GM18505 (cell line): ENCODE data around the gene ANKMY1.

Experiments
- ATAC-seq: cut with Tn5 transposase; IDR thresholded peaks from one replicate; pipeline ENCODE4 v1.9.1; 2021; ENCODE audit not compliant: unreplicated experiment
- POLR2A ChIP-seq: IDR thresholded peaks from 4 replicates; pipeline ENCODE4 v1.6.1; 2011; ENCODE audit warnings: borderline replicate concordance; ENCODE audit not compliant: insufficient read depth, insufficient read length; ENCODE audit errors: extremely low read depth

ANKMY1 gene

GRCh38 chr2:240579071-240579762, 21.4 kb upstream of the ANKMY1 start:
- TF ChIP-seq POLR2A: no peak
- ATAC-seq: no peak

DNA sequence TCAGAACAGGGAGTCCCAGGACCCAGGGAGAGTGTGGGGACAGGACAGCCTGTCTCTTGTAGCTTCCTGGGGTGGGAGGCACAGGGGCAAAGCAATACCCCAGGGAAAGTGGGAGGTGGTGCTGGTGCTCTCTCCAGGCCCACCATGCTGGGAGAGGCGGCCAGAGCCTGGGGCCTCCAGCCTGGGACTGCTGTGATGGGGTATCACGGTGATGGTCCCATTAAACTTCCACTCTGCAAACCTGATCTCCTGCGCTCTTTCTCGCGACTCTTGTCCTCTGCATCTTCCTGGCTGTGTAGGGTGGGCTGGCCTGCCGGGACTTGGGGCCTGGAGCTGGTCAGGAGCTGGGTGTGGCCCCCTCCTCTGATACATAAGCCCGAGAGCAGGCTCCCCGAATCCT, 20.7 kb upstream of the ANKMY1 start:
- TF ChIP-seq POLR2A: no peak
- no peak for ATAC-seq

DNA sequence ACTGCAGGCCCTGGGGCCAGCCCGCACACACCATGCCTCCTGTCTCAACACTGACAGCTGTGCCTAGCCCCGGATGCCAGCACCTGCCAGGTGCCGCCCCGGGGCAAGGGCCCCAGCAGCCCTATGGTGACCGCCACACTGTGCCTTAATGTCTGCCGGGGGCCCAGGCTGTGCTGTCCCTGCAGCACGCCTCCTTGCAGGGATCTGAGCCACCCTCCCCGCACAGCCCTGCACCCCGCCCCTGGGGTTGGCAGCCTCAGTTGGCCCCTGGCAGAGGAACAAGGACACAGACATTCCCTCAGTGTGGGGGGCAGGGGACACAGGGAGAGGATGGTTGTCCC, 20.3 kb upstream of the ANKMY1 start:
- ATAC-seq: no peak
- no peak for TF ChIP-seq POLR2A

DNA sequence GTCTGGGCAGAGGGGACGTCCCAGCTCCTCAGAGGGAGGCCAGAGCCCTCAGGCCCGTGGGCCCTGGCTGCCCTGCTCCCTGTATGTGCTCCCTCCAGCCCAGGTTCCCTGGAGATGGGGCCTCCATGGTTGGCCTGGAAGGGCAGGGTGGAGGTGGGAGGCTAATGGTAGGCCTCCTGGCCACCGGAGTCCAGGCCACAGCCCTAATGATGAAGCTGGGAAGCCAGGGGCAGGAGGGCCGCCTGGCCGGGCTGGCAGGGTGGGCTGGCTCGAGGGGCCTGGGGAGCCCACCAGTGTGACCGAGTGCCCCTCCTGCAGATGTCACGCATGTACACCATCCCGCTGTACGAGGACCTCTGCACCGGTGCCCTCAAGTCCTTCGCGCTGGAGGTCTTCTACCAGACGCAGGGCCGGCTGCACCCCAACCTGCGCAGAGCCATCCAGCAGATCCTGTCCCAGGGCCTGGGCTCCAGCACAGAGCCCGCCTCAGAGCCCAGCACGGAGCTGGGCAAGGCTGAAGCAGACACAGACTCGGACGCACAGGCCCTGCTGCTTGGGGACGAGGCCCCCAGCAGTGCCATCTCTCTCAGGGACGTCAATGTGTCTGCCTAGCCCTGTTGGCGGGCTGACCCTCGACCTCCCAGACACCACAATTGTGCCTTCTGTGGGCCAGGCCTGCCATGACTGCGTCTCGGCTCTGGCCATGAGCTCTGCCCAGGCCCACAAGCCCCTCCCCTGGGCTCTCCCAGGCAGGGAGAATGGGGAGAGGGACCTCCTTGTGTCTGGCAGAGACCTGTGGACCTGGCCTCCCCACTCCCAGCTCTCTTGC, 19.7 kb upstream of the ANKMY1 start:
- ATAC-seq: no peak
- TF ChIP-seq POLR2A: no peak

DNA sequence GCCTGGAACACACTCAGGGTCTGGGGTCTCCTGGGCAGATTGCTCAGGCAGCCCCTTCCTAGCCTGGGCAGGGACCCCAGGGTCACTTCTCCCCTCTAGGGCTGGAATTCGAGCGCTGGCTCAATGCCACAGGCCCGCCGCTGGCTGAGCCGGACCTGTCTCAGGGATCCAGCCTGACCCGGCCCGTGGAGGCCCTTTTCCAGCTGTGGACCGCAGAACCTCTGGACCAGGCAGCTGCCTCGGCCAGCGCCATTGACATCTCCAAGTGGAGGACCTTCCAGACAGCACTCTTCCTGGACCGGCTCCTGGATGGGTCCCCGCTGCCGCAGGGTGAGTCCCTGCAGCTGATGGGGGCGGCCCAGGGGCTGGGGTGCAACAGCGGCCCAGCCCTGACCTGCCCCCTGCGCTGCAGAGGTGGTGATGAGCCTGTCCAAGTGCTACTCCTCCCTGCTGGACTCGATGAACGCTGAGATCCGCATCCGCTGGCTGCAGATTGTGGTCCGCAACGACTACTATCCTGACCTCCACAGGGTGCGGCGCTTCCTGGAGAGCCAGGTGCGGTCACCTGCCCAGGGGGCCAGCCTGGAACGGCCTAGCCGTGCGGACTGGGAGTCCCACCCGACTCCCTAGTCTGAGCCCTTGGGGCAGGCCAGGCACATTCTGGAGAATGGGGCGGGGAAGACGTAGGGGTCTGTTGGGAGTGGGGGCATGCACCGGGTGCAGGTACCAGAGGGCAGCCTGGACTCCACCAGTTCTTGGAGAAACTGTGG, 18.8 kb upstream of the ANKMY1 start:
- no peak for ATAC-seq
- no peak for TF ChIP-seq POLR2A

DNA sequence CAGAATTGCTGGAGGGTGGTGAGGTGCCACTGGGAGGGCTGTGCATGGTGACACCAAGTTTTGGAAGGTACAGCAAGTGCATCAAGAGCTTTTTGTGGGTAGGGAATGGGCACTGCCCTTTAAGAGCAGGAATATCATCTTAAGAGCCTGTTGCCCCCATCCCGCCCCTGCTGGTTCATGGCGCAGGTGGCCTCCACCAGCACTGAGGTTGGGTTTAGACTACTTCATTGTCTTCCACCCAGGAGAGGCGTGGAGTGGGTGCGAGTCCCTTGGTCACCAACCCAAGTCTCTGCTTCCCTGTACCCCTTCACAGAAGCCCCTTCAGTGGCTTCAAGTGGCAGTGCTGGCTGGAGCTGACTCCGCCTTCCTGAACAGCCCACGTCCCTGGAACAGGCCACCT, 18.2 kb upstream of the ANKMY1 start:
- ATAC-seq: no peak
- TF ChIP-seq POLR2A: no peak

DNA sequence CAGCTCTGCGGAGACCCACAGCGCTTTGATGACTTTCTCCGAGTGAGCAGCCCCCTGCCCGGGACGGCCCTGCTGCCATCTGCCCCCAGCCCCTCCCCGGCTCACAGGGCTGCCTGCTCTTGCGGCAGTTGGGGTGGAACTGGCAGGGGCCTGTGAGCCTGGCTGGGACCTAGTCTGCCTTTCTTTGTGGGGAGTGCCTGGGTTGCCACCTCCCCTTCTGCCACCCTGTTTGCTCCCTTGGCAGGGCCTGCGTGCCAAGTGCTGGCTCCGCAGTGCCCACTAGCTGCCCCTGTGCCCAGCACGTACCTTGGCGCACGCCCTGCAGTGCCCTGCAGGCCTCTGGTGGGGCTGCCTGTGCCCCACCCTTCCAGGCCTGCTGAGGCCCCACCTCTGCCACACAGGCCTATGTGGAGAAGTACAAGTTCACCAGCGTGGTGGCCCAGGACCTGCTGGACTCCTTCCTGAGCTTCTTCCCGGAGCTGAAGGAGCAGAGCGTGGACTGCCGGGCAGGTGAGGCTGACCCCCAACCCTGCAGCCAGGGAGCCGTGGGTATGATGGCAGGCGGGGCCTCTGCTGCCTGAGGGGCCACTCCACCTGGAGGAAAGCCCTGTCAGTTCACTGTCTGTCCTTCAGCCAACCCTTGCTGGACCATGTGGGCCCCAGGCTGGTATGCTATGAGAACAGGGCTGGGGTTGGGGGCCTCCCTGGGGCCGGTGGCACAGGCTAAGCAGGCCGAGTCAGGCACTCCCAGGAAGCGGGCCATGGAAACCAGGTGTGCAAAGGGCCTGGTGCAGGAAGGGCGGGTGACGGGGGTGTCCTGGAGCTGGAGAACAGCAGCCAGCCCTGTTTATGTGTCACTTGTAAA, 17.5 kb upstream of the ANKMY1 start:
- no peak for TF ChIP-seq POLR2A
- ATAC-seq: no peak

- ATAC-seq: no peak
- TF ChIP-seq POLR2A: peak; percentile 11
Measured at GRCh38 chr2:240574386-240575100, 16.8 kb upstream of the ANKMY1 start.

DNA sequence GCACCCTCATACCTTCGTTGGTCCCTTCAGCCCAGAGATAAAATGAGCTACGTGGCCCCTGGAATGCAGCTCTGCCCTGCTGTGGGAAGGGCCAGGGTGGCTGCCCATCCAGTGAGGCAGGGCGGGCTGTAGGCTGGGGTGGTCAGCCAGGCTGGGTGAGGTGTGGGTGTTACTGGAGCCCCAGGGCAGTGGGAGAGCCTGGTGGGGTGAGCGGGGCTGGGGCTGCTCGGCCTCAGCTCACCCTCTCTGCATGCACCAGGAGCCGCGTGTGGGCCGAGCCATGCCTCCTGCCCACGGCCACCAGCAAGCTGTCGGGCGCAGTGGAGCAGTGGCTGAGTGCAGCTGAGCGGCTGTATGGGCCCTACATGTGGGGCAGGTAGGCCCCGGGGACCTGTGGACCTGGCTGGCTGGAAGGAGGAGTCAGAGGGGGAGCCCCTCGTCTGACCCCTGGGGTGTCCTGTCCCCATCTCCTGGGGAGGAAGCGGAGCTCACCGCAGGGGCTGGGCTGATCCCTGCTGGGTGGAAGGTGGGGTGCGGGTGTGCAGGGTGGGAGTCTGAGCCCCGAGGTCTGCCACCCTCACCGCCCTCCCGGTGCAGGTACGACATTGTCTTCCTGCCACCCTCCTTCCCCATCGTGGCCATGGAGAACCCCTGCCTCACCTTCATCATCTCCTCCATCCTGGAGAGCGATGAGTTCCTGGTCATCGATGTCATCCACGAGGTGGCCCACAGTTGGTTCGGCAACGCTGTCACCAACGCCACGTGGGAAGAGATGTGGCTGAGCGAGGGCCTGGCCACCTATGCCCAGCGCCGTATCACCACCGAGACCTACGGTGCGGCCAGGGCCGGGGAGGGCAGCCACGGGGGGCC, 16.0 kb upstream of the ANKMY1 start:
- TF ChIP-seq POLR2A: no peak

DNA sequence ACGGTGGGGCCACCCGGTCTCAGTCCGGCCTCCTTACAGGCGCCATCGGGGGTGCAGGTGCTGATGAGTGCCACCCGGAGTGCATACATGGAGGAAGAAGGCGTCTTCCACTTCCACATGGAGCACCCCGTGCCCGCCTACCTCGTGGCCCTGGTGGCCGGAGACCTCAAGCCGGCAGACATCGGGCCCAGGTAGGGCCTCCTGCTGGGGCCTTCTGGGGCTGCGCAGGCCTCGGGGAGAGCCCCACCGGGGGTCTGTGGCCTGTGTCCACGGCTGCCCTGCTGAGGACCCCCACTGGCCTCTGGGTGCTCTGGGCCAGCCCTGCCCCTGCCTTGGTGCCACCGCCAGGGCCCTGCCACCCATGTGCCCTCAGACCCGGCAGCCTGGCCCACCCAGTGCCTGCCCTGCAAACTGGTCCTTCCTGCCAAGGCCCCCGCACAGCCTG, 15.3 kb upstream of the ANKMY1 start:
- no peak for TF ChIP-seq POLR2A
- no peak for ATAC-seq

More for the DNA sequence above, 16.0 kb upstream of the ANKMY1 start:
- no peak for ATAC-seq

- no peak for ATAC-seq
- TF ChIP-seq POLR2A: no peak
Measured at GRCh38 chr2:240572141-240573031, 14.6 kb upstream of the ANKMY1 start.

GRCh38 chr2:240571314-240571973, 13.7 kb upstream of the ANKMY1 start:
- TF ChIP-seq POLR2A: no peak

More at GRCh38 chr2:240571314-240571973, 13.7 kb upstream of the ANKMY1 start:
- no peak for ATAC-seq
